Suprapubic skin (tissue), 4 donors: ENCODE data around the gene EME2. TPM values are rescaled to one million over a fixed set of nuclear protein-coding genes. Genes with fewer than 3 reads are reported as not detected.

Experiments
- DNase-seq, 2 donors: peaks; one replicate each; pipeline ENCODE4 v3.0.0-alpha.2; 2019; ENCODE audit warnings: low spot score in 2 of 2
- H3K27ac ChIP-seq: fragments of 200-600 bp; sonication (generic); one replicate; pipeline ENCODE4 v1.5.1; 2019
- H3K27me3 ChIP-seq: fragments of 200-600 bp; sonication (generic); one replicate; pipeline ENCODE4 v1.5.1; 2019
- H3K36me3 ChIP-seq: fragments of 200-600 bp; sonication (generic); one replicate; pipeline ENCODE4 v1.5.1; 2019
- H3K4me1 ChIP-seq: fragments of 200-600 bp; sonication (generic); one replicate; pipeline ENCODE4 v1.5.1; 2019
- H3K4me3 ChIP-seq: fragments of 200-600 bp; sonication (generic); one replicate; pipeline ENCODE4 v1.5.1; 2019; ENCODE audit warnings: mild to moderate bottlenecking
- H3K9me3 ChIP-seq: fragments of 200-600 bp; sonication (generic); one replicate; pipeline ENCODE4 v1.5.1; 2019
- CTCF ChIP-seq, 2 donors: fragments of 200-600 bp in 1 of 2; fragments of 450-650 bp in 1 of 2; sonication (generic) in 1 of 2; IDR thresholded peaks; one replicate each; pipeline ENCODE4 v1.5.1; 2016 to 2019; ENCODE audit warnings: antibody characterized with exemption in 2 of 2, mild to moderate bottlenecking in 1 of 2, moderate library complexity in 1 of 2
- EP300 ChIP-seq: sonication (generic); formaldehyde crosslinking; IDR thresholded peaks from one replicate; pipeline ENCODE4 v1.6.1; 2017; ENCODE audit warnings: antibody characterized with exemption
- POLR2A ChIP-seq, 2 donors: fragments of 450-650 bp; IDR thresholded peaks; one replicate each; pipeline ENCODE4 v1.6.1; 2017; ENCODE audit warnings: antibody characterized with exemption in 2 of 2, mild to moderate bottlenecking in 2 of 2, moderate library complexity in 2 of 2
- POLR2AphosphoS5 ChIP-seq, 3 donors: sonication (generic); formaldehyde crosslinking; IDR thresholded peaks; one replicate each; pipeline ENCODE4 v1.6.1; 2017; ENCODE audit warnings: antibody characterized with exemption in 3 of 3
- WGBS: methylation state at CpG from one replicate; pipeline ENCODE4 v1.1.5; 2018; 5-methylcytosine and 5-hydroxymethylcytosine counted together
- total RNA-seq, 4 donors: library from RNA; depleted of rRNA; stranded (reverse); fragments of >200 nt; gene quantifications; one replicate each; pipeline ENCODE4 v1.1.0, GENCODE V29; 2016

The EME2 gene
- total RNA-seq, 4 donors from 2014 or later, result 9.8 to 26.3 (median 15.1) TPM

- Histone ChIP-seq H3K4me1 (peaks cover 17% of the 10 kb centered on the region), H3K9me3 (no peaks in the 10 kb centered on the region), H3K27ac (no peak overlapping the region), H3K36me3 (peaks cover 84% of the 10 kb centered on the region), H3K4me3 (no peak overlapping the region), H3K27me3 (no peaks in the 10 kb centered on the region)
- TF ChIP-seq CTCF (IDR thresholded peaks at IDR 0.05) (no peak), POLR2A (IDR thresholded peaks at IDR 0.05) (no peak), EP300 (no peak), POLR2AphosphoS5 (IDR thresholded peaks at IDR 0.05) (no peak)
- no peak for DNase-seq
- WGBS, result 73% methylated on average over 15 of the region's 21 CpGs
Observed at GRCh38 chr16:1764971-1765370, 7.6 kb upstream of the EME2 start.

- Histone ChIP-seq H3K36me3 (peaks cover 76% of the 10 kb centered on the region), H3K9me3 (no peaks in the 10 kb centered on the region), H3K4me1 (peaks cover 26% of the 10 kb centered on the region), H3K4me3 (no peak overlapping the region), H3K27me3 (no peaks in the 10 kb centered on the region), H3K27ac (no peak overlapping the region)
- DNase-seq, result no peak
- no CpG with 5 or more reads among the region's 22 CpGs for WGBS
- TF ChIP-seq CTCF (IDR thresholded peaks at IDR 0.05) (no peak), EP300 (no peak), POLR2AphosphoS5 (IDR thresholded peaks at IDR 0.05) (no peak)
Observed at GRCh38 chr16:1765826-1766225, 6.8 kb upstream of the EME2 start.

GRCh38 chr16:1766231-1766630, 6.4 kb upstream of the EME2 start:
- 88% methylated on average over 14 of the region's 19 CpGs for WGBS
- Histone ChIP-seq H3K27ac (no peak overlapping the region), H3K36me3 (peaks cover 72% of the 10 kb centered on the region), H3K9me3 (no peaks in the 10 kb centered on the region), H3K4me3 (no peak overlapping the region), H3K27me3 (no peaks in the 10 kb centered on the region), H3K4me1 (peaks cover 28% of the 10 kb centered on the region)
- no peak for TF ChIP-seq CTCF (IDR thresholded peaks at IDR 0.05)
- TF ChIP-seq POLR2A (IDR thresholded peaks at IDR 0.05), result no peak
- TF ChIP-seq EP300, result no peak
- TF ChIP-seq POLR2AphosphoS5 (IDR thresholded peaks at IDR 0.05), result no peak
- DNase-seq, result no peak

- H3K4me1 ChIP-seq, result peaks cover 32% of the 10 kb centered on the region
- H3K36me3 ChIP-seq, result peaks cover 68% of the 10 kb centered on the region
- H3K27me3 ChIP-seq, result no peaks in the 10 kb centered on the region
- no peak for DNase-seq
- no peak overlapping the region for H3K4me3 ChIP-seq
- TF ChIP-seq CTCF (IDR thresholded peaks at IDR 0.05) (no peak), POLR2AphosphoS5 (IDR thresholded peaks at IDR 0.05) (no peak), EP300 (no peak), POLR2A (IDR thresholded peaks at IDR 0.05) (no peak)
- WGBS, result 60% methylated on average over 5 of the region's 18 CpGs
- H3K27ac ChIP-seq, result no peak overlapping the region
- no peaks in the 10 kb centered on the region for H3K9me3 ChIP-seq
Observed at GRCh38 chr16:1766701-1767100, 5.9 kb upstream of the EME2 start.

GRCh38 chr16:1767116-1767994, 5.3 kb upstream of the EME2 start:
- peaks cover 38% of the 10 kb centered on the region for H3K4me1 ChIP-seq
- H3K9me3 ChIP-seq, result no peaks in the 10 kb centered on the region
- H3K4me3 ChIP-seq, result no peak overlapping the region
- DNase-seq, result no peak
- peaks cover 61% of the 10 kb centered on the region for H3K36me3 ChIP-seq
- WGBS, result 86% methylated on average over 25 of the region's 42 CpGs
- H3K27ac ChIP-seq, result no peak overlapping the region
- H3K27me3 ChIP-seq, result no peaks in the 10 kb centered on the region
- no peak for TF ChIP-seq CTCF (IDR thresholded peaks at IDR 0.05)
- no peak for TF ChIP-seq POLR2A (IDR thresholded peaks at IDR 0.05)
- no peak for TF ChIP-seq EP300
- no peak for TF ChIP-seq POLR2AphosphoS5 (IDR thresholded peaks at IDR 0.05)
